ENCODE data around the gene ARL6IP1. TPM values are rescaled to one million over a fixed set of nuclear protein-coding genes. Genes with fewer than 3 reads are reported as not detected.

The ARL6IP1 gene
- total and polyA plus RNA-seq, 2 of the 13 experiments (the other 11 are each of a cell fraction or from before 2014, with no cell fraction given), result 263 to 373 TPM

DNA sequence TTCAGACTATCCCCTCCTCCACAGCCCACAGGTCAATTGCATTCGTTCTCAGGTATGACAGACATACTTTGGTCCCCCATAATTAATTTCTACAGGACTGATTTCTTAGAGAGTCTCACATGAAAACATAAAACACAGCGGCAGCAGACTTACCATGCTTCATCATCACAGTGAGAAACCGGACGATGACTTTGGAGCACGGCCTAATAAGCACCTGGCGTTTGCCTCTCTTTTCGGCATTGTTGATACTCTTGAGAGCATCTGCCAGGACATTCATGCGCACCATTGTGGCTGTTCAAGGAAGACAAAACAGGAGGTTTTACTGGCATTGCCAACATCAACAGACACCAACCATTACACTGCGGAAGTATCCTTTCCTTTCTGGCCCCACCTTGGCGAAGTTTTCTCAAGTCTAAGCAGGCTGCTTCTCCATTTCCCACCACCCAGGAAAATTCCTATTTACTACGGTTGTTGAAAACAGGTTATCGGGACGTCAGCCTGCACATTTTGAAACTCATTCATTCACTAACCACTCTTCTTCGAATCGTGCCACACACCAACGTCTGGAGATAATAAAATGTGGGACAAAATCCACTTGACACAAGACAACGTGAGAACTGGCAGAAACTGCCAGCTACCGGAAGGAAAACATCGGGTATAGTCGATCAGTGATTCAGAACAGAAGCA is 12.4 kb downstream of the ARL6IP1 start (continued):
- TF ChIP-seq ZFP36 (IDR thresholded peaks at IDR 0.05; ENCODE audit: borderline replicate concordance, low read depth, low read length, partially characterized antibody) (no peak), ZFX (CRISPR knock-in tag; IDR thresholded peaks at IDR 0.05; ENCODE audit: low read depth) (no peak), ARID2 (CRISPR knock-in tag; IDR thresholded peaks at IDR 0.05; ENCODE audit: borderline replicate concordance) (0 out of 2 replicates have a peak, but pooled peaks have one; percentile 35), ZNF296 (CRISPR knock-in tag; conservative IDR thresholded peaks at IDR 0.05) (no peak), KLF9 (CRISPR knock-in tag; IDR thresholded peaks at IDR 0.05; ENCODE audit: low read depth) (no peak), PLRG1 (conservative IDR thresholded peaks at IDR 0.05) (no peak), ZNF614 (CRISPR knock-in tag; IDR thresholded peaks at IDR 0.05; ENCODE audit: borderline replicate concordance) (no peak), AGO1 (IDR thresholded peaks at IDR 0.05; ENCODE audit: low read depth, low read length, poor library complexity, severe bottlenecking) (no peak), YEATS4 (CRISPR knock-in tag; IDR thresholded peaks at IDR 0.05; ENCODE audit: borderline replicate concordance) (peak; percentile 31; the same call in 1 of the 2 replicates), MIER3 (CRISPR knock-in tag; IDR thresholded peaks at IDR 0.05; ENCODE audit: borderline replicate concordance) (no peak), SRY (CRISPR knock-in tag; IDR thresholded peaks at IDR 0.05) (no peak), SAFB2 (CRISPR knock-in tag; IDR thresholded peaks at IDR 0.05; ENCODE audit: borderline replicate concordance, low read depth) (no peak), ZMYM3 (CRISPR knock-in tag; IDR thresholded peaks at IDR 0.05) (no peak), ZNF816 (CRISPR knock-in tag; IDR thresholded peaks at IDR 0.05; ENCODE audit: borderline replicate concordance) (no peak; the same call in 1 of the 2 replicates), ZNF263 (CRISPR knock-in tag; IDR thresholded peaks at IDR 0.05) (no peak), RARG (CRISPR knock-in tag; IDR thresholded peaks at IDR 0.05; ENCODE audit: low read depth) (no peak), YEATS2 (CRISPR knock-in tag; IDR thresholded peaks at IDR 0.05; ENCODE audit: borderline replicate concordance) (peak; percentile 22; the same call in 1 of the 2 replicates), TAF15 (IDR thresholded peaks at IDR 0.05; ENCODE audit: low read depth, low read length, poor library complexity, severe bottlenecking) (no peak), U2AF2 (IDR thresholded peaks at IDR 0.05; ENCODE audit: low read depth, low read length) (no peak), ZNF317 (CRISPR knock-in tag; IDR thresholded peaks at IDR 0.05) (no peak), SNAI1 (CRISPR knock-in tag; IDR thresholded peaks at IDR 0.05; ENCODE audit: borderline replicate concordance) (no peak), ZNF775 (CRISPR knock-in tag; IDR thresholded peaks at IDR 0.05; ENCODE audit: borderline replicate concordance) (no peak)
- TF ChIP-seq, protein P1, sequence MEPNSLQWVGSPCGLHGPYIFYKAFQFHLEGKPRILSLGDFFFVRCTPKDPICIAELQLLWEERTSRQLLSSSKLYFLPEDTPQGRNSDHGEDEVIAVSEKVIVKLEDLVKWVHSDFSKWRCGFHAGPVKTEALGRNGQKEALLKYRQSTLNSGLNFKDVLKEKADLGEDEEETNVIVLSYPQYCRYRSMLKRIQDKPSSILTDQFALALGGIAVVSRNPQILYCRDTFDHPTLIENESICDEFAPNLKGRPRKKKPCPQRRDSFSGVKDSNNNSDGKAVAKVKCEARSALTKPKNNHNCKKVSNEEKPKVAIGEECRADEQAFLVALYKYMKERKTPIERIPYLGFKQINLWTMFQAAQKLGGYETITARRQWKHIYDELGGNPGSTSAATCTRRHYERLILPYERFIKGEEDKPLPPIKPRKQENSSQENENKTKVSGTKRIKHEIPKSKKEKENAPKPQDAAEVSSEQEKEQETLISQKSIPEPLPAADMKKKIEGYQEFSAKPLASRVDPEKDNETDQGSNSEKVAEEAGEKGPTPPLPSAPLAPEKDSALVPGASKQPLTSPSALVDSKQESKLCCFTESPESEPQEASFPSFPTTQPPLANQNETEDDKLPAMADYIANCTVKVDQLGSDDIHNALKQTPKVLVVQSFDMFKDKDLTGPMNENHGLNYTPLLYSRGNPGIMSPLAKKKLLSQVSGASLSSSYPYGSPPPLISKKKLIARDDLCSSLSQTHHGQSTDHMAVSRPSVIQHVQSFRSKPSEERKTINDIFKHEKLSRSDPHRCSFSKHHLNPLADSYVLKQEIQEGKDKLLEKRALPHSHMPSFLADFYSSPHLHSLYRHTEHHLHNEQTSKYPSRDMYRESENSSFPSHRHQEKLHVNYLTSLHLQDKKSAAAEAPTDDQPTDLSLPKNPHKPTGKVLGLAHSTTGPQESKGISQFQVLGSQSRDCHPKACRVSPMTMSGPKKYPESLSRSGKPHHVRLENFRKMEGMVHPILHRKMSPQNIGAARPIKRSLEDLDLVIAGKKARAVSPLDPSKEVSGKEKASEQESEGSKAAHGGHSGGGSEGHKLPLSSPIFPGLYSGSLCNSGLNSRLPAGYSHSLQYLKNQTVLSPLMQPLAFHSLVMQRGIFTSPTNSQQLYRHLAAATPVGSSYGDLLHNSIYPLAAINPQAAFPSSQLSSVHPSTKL (CRISPR knock-in tag; IDR thresholded peaks at IDR 0.05), result no peak; the same call in 1 of the 2 replicates
- TF ChIP-seq, protein P2, sequence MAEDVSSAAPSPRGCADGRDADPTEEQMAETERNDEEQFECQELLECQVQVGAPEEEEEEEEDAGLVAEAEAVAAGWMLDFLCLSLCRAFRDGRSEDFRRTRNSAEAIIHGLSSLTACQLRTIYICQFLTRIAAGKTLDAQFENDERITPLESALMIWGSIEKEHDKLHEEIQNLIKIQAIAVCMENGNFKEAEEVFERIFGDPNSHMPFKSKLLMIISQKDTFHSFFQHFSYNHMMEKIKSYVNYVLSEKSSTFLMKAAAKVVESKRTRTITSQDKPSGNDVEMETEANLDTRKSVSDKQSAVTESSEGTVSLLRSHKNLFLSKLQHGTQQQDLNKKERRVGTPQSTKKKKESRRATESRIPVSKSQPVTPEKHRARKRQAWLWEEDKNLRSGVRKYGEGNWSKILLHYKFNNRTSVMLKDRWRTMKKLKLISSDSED (CRISPR knock-in tag; IDR thresholded peaks at IDR 0.05), result no peak
- TF ChIP-seq, protein P3, sequence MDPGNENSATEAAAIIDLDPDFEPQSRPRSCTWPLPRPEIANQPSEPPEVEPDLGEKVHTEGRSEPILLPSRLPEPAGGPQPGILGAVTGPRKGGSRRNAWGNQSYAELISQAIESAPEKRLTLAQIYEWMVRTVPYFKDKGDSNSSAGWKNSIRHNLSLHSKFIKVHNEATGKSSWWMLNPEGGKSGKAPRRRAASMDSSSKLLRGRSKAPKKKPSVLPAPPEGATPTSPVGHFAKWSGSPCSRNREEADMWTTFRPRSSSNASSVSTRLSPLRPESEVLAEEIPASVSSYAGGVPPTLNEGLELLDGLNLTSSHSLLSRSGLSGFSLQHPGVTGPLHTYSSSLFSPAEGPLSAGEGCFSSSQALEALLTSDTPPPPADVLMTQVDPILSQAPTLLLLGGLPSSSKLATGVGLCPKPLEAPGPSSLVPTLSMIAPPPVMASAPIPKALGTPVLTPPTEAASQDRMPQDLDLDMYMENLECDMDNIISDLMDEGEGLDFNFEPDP (CRISPR knock-in tag; conservative IDR thresholded peaks at IDR 0.05), result no peak
